SH-SY5Y (cell line): ENCODE measurements around the gene DUT.

ENCODE experiments used
- GATA2 ChIP-seq: IDR thresholded peaks from 2 replicates; pipeline ENCODE4 v1.6.1; 2011; ENCODE audit warnings: mild to moderate bottlenecking, low read depth, low read length
- GATA3 ChIP-seq: IDR thresholded peaks from 2 replicates; pipeline ENCODE4 v1.6.1; 2011; ENCODE audit warnings: low read depth, mild to moderate bottlenecking, low read length, moderate library complexity

Gene DUT

DNA sequence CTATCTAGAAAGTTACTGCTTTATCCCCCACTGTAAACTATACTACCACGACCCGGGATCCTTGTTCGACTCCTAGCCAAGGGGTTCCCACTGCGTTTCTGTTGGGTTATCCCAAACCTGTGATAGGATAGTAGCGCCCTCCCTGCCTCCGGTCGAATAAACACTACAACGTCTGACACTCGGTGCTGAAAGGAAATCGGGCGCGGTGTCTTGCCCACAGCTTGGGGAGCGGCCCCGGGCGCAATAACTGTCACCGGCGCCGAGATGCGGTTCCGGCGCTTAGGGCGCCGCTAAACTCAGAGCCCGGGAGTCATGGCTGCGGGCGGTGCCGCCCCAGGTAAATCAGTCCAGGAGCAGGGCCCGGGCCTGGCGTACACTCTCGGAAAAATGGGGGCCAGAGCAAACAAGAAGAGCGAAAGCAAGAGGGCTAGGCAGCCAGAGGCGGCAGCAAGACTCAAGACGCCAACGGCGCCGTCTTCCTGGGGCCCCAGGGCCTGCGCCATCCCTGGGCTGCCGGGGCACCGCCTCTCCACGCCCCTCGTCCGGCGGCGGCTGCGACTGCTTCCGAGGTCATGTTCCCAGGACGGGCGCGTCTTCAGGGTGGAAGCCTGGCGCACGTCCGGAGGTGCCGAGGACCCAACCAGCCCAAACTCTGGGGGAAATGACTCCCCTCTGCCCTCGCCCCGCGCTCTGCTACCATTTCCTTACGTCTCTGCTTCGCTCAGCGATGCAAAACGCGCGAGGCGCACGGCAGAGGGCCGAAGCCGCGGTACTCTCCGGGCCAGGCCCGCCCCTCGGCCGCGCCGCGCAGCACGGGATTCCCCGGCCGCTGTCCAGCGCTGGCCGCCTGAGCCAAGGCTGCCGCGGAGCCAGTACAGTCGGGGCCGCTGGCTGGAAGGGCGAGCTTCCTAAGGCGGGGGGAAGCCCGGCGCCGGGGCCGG, at the start of gene DUT:
Gene DUT, plus strand, starts transcription at position 575 of the 941 bp plus-strand sequence. Its CDS starts 87 bp downstream, at position 662.
- TF ChIP-seq GATA2 (no peak), GATA3 (no peak)

DNA sequence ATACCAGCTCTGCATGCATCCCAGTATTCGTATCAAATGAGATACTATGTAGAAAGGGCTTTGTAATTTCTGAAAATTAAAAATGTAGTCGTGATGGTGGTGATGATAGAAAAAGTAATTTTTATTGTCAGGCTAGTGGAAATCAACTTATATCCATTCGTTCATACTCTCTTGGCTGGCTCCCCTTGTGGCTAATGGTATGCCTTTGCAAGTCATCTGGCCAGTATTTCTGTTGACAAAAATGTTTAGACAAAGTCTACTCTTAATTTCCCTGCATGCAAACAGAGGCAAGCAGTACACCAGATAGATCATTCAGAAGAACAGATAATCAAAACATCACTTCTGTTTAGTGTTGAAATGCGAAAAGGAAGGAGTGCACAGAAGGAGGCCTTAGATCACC, 49.6 kb upstream of the DUT start:
- TF ChIP-seq GATA2 (no peak), GATA3 (no peak)

- TF ChIP-seq GATA2 (no peak), GATA3 (no peak)
These were observed 49.0 kb upstream of the DUT start for GRCh38 chr15:48282216-48282615.

GRCh38 chr15:48283396-48284145, 47.7 kb upstream of the DUT start:
- TF ChIP-seq GATA3 (no peak), GATA2 (no peak)

GRCh38 chr15:48285329-48286214, 45.7 kb upstream of the DUT start:
- TF ChIP-seq GATA2, result no peak
- TF ChIP-seq GATA3, result no peak

GRCh38 chr15:48289628-48290027, 41.6 kb upstream of the DUT start:
- TF ChIP-seq GATA2 (no peak), GATA3 (no peak)

DNA sequence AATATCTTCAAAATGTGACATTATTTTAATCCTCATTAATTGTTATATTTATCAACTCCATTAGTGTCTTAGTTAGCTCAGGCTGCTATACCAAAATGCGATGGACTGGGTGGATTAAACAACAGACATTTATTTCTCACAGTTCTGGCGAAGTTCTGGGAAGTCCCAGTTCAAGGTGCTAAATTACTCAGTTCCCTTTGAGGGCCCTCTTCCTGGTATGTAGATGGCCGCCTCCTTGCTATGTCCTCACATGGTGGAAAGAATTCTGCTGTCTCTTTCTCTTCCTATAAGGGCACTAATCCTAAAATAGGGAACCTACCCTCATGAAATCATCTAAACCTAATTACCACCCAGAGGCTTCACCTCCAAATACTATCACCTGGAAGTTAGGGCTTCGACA, 38.8 kb upstream of the DUT start:
- TF ChIP-seq GATA3 (no peak), GATA2 (no peak)

DNA sequence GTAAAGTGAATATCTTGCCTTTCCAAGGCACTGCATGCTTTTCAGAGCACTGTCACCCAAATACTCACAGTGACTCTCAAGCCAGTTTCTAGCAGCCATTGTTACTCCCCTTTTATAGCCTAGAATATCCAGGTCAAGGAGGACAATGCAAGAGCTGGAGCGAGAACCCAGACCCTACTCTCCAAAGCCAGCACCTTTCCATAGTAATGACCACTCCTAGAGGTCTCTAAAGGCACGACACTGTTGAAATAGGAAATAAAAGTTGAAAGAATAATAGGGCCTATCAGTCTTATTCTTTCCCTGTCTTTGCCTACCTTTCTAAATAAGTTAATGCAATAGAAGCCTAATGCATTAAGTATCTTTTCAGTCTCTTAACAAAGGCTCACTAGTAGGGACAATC, 33.6 kb upstream of the DUT start:
- no peak for TF ChIP-seq GATA2

- TF ChIP-seq GATA3 (no peak), GATA2 (no peak)
These were observed 32.3 kb upstream of the DUT start for GRCh38 chr15:48298914-48299313.

GRCh38 chr15:48300038-48300437, 31.2 kb upstream of the DUT start:
- TF ChIP-seq GATA3 (no peak), GATA2 (no peak)

GRCh38 chr15:48304398-48304797, 26.8 kb upstream of the DUT start:
- TF ChIP-seq GATA3, result no peak
- TF ChIP-seq GATA2, result no peak

- TF ChIP-seq GATA3 (no peak), GATA2 (no peak)
These were observed 24.6 kb upstream of the DUT start for GRCh38 chr15:48306639-48307038.

DNA sequence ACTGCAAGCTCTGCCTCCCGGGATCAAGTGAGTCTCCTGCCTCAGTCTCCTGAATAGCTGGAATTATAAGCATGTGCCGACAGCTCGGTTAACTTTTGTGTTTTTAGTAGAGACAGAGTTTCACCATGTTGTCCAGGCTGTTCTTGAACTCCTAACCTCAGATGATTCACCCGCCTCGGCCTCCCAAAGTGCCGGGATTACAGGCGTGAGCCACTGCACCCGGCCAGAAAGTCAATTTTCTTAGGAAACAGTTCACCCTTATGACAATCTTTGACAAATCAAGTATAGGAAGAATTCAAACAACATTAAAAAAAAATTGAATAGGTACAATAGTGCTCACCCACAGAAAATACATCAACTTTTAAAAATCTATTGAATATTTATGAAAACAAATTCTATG, 23.6 kb upstream of the DUT start:
- TF ChIP-seq GATA3, result no peak
- TF ChIP-seq GATA2, result no peak

DNA sequence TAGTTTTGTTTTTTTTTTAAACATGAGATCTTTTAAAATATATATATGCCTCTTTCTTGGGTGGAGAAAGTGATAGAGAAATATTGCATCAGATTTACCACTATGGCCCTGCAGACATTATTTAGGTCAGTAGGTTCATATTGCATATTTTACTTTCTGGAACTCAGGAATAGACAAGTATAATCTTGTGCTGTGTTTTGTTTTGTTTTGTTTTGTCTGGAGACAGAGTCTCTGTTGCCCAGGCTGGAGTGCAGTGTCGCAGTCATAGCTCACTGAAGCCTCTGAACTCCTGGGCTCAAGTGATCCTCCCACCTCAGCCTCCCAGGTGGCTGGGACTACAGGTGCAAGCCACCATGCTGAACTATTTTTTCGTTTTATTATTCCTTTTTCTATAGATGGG, 21.5 kb upstream of the DUT start:
- TF ChIP-seq GATA3, result no peak
- TF ChIP-seq GATA2, result no peak

GRCh38 chr15:48313216-48313615, 18.0 kb upstream of the DUT start:
- TF ChIP-seq GATA2 (no peak), GATA3 (no peak)
